A549 (cell line): Measurements from ENCODE around the gene COBLL1. TPM values are rescaled to one million over a fixed set of nuclear protein-coding genes. Genes with fewer than 3 reads are reported as not detected.

Experiments
- ATAC-seq, 2 experiments: fragments of 200-7000 bp in 1 of 2; fragments of >200 bp in 1 of 2; cut with Nextera tagmentation in 1 of 2; cut with Tn5 transposase in 1 of 2; 3 replicates each; pipeline versions ENCODE4 v1.8.0 to v1.9.1; 2018 to 2020; ENCODE audit warnings: mild to moderate bottlenecking in 1 of 2, moderate library complexity in 1 of 2
- CTCF ChIA-PET: fragments of 300-600 bp; sonication (Branson Sonifier 250); formaldehyde crosslinking; extraction: SDS; loops from one replicate; lab custom pipeline; 2021; ENCODE audit warnings: antibody characterized with exemption, inconsistent platforms; lab: Yijun Ruan, JAX
- POLR2A ChIA-PET: fragments of 350-600 bp; formaldehyde crosslinking; extraction: SDS; loops from one replicate; lab custom pipeline; 2021; ENCODE audit warnings: antibody characterized with exemption, inconsistent platforms; lab: Yijun Ruan, JAX
- DNase-seq, 2 experiments: peaks; one replicate each; pipeline versions ENCODE4 v3.0.0 to v3.0.0-alpha.2; 2011 to 2016; ENCODE audit warnings: low read depth in 1 of 2, low spot score in 1 of 2
- FAIRE-seq: peaks from 2 replicates; lab custom pipeline; 2011; peaks lifted over from hg19 to GRCh38; lab: Jason Lieb, UNC
- H3K27ac ChIP-seq, 2 experiments: fragments of >200 bp; sonication (Bioruptor Twin); formaldehyde crosslinking; 3 replicates each; pipeline ENCODE4 v1.5.1; 2016 to 2017
- H3K4me1 ChIP-seq: fragments of >200 bp; sonication (Bioruptor Twin); formaldehyde crosslinking; 3 replicates; pipeline ENCODE4 v1.6.1; 2016
- H3K4me2 ChIP-seq: fragments of >200 bp; sonication (Bioruptor Twin); formaldehyde crosslinking; 3 replicates; pipeline ENCODE4 v1.6.1; 2016
- H3K4me3 ChIP-seq: fragments of >200 bp; sonication (Bioruptor Twin); formaldehyde crosslinking; 3 replicates; pipeline ENCODE4 v1.5.1; 2016
- H3K9me3 ChIP-seq: fragments of >200 bp; sonication (Bioruptor Twin); formaldehyde crosslinking; 3 replicates; pipeline ENCODE4 v1.6.1; 2016
- CBX2 ChIP-seq: fragments of 200-600 bp; sonication (generic); IDR thresholded peaks from 2 replicates; pipeline ENCODE4 v1.6.1; 2016; ENCODE audit warnings: low read depth, mild to moderate bottlenecking, borderline replicate concordance
- CEBPB ChIP-seq, 2 experiments: fragments of >200 bp in 1 of 2; sonication (Bioruptor Twin) in 1 of 2; formaldehyde crosslinking in 1 of 2; IDR thresholded peaks; 2 replicates each; pipeline ENCODE4 v1.6.1; 2012 to 2016
- CHD2 ChIP-seq: fragments of 150-350 bp; IDR thresholded peaks from 2 replicates; pipeline ENCODE4 v1.6.1; 2014; ENCODE audit warnings: low read length; ENCODE audit not compliant: partially characterized antibody
- ELK1 ChIP-seq: fragments of 150-350 bp; IDR thresholded peaks from 2 replicates; pipeline ENCODE4 v1.6.1; 2014; ENCODE audit warnings: low read depth, mild to moderate bottlenecking, low read length
- EP300 ChIP-seq, 2 experiments: fragments of >200 bp; sonication (Bioruptor Twin); formaldehyde crosslinking; IDR thresholded peaks; 2 replicates in 1 of 2; 3 replicates in 1 of 2; pipeline ENCODE4 v1.6.1; 2016 to 2017
- ESRRA ChIP-seq: fragments of 150-350 bp; IDR thresholded peaks from 2 replicates; pipeline ENCODE4 v1.6.1; 2014; ENCODE audit warnings: mild to moderate bottlenecking, low read length, borderline replicate concordance
- GATA3 ChIP-seq: IDR thresholded peaks from 2 replicates; pipeline ENCODE4 v1.6.1; 2012; ENCODE audit warnings: borderline replicate concordance
- HEYL ChIP-seq: fragments of 250-450 bp; sonication (Bioruptor Pico); IDR thresholded peaks from 2 replicates; pipeline ENCODE4 v1.8.0; 2021; ENCODE audit warnings: mild to moderate bottlenecking, moderate library complexity
- HOXB5 ChIP-seq: fragments of 250-450 bp; sonication (Bioruptor Pico); IDR thresholded peaks from 2 replicates; pipeline ENCODE4 v1.5.0; 2020; ENCODE audit warnings: mild to moderate bottlenecking, moderate library complexity
- JUNB ChIP-seq: fragments of >200 bp; sonication (Bioruptor Twin); formaldehyde crosslinking; IDR thresholded peaks from 2 replicates; pipeline ENCODE4 v1.6.1; 2016
- MAFK ChIP-seq: fragments of 450-650 bp; IDR thresholded peaks from 2 replicates; pipeline ENCODE4 v1.6.1; 2014; ENCODE audit not compliant: partially characterized antibody
- MAX ChIP-seq: IDR thresholded peaks from 2 replicates; pipeline ENCODE4 v1.6.1; 2012
- MAZ ChIP-seq: fragments of 150-350 bp; IDR thresholded peaks from 2 replicates; pipeline ENCODE4 v1.6.1; 2014; ENCODE audit warnings: antibody characterized with exemption, low read depth, low read length, borderline replicate concordance
- PBX3 ChIP-seq: IDR thresholded peaks from 2 replicates; pipeline ENCODE4 v1.6.1; 2012
- RAD21 ChIP-seq, 2 experiments: fragments of >200 bp in 1 of 2; sonication (Bioruptor Twin) in 1 of 2; formaldehyde crosslinking in 1 of 2; IDR thresholded peaks in 1 of 2; conservative IDR thresholded peaks in 1 of 2; 2 replicates in 1 of 2; 3 replicates in 1 of 2; pipeline ENCODE4 v1.6.1; 2012 to 2018; ENCODE audit warnings: inconsistent platforms in 1 of 2
- RARB ChIP-seq: fragments of 250-450 bp; sonication (Bioruptor Pico); IDR thresholded peaks from 2 replicates; pipeline ENCODE4 v1.8.0; 2021; ENCODE audit warnings: mild to moderate bottlenecking, moderate library complexity
- REST ChIP-seq: fragments of 200-600 bp; sonication (generic); IDR thresholded peaks from 2 replicates; pipeline ENCODE4 v1.6.1; 2016; ENCODE audit warnings: antibody characterized with exemption, mild to moderate bottlenecking, moderate library complexity
- SREBF2 ChIP-seq: fragments of 450-650 bp; IDR thresholded peaks from 2 replicates; pipeline ENCODE4 v1.6.1; 2014; ENCODE audit warnings: mild to moderate bottlenecking, moderate library complexity
- TP53 ChIP-seq: fragments of 250-450 bp; sonication (Bioruptor Pico); IDR thresholded peaks from 2 replicates; pipeline ENCODE4 v1.5.0; 2021; ENCODE audit warnings: mild to moderate bottlenecking, moderate library complexity
- ZFP36 ChIP-seq: fragments of 450-650 bp; IDR thresholded peaks from 2 replicates; pipeline ENCODE4 v1.6.1; 2014; ENCODE audit warnings: borderline replicate concordance; ENCODE audit not compliant: partially characterized antibody
- ZNF302 ChIP-seq: fragments of 250-450 bp; sonication (Bioruptor Pico); IDR thresholded peaks from 2 replicates; pipeline ENCODE4 v1.9.0; 2021; ENCODE audit warnings: inconsistent platforms, mild to moderate bottlenecking, moderate library complexity
- ZSCAN20 ChIP-seq: fragments of 250-450 bp; sonication (Bioruptor Pico); IDR thresholded peaks from 2 replicates; pipeline ENCODE4 v1.8.0; 2022; ENCODE audit warnings: mild to moderate bottlenecking, moderate library complexity
- WGBS: methylation state at CpG from one replicate; pipeline ENCODE4 v1.1.6; 2017; ENCODE audit errors: missing lambda C conversion rate; 5-methylcytosine and 5-hydroxymethylcytosine counted together
- polyA plus RNA-seq, 4 experiments: library from polyadenylated mRNA; depleted of rRNA in 3 of 4; stranded (reverse); fragments of >200 nt; fragmentation: RNase III in 1 of 4; extraction: RNeasy Plus Mini Kit Qiagen cat#74134 plus additional on column Dnase treatment in 1 of 4; gene quantifications; 2 replicates in 3 of 4; 3 replicates in 1 of 4; pipeline ENCODE4 v1.2.3, GENCODE V29; 2011 to 2017

The COBLL1 gene
- polyA plus RNA-seq, 2 of the 4 experiments (the other 2 are of a cell fraction) = 2.6 to 5.3 TPM

- peaks cover 5% of the 10 kb centered on the region; the same call in 1 of the 3 replicates for H3K4me1 ChIP-seq
- no peaks in the 10 kb centered on the region for H3K9me3 ChIP-seq
- H3K27ac ChIP-seq = no peak overlapping the region
- H3K4me2 ChIP-seq = no peak overlapping the region
- 81% methylated on average over 3 of the region's 3 CpGs for WGBS
- H3K4me3 ChIP-seq = no peak overlapping the region
- CTCF ChIA-PET = no interaction called here
- FAIRE-seq (no peak), DNase-seq (no peak), ATAC-seq (no peak)
- POLR2A ChIA-PET = no interaction called here
- TF ChIP-seq ELK1 = no peak
- TF ChIP-seq HOXB5 (CRISPR knock-in tag) = no peak
- TF ChIP-seq ZSCAN20 (CRISPR knock-in tag) = no peak
- TF ChIP-seq REST = no peak
- no peak for TF ChIP-seq MAZ
- no peak for TF ChIP-seq MAX
- no peak for TF ChIP-seq SREBF2
- TF ChIP-seq TP53 (CRISPR knock-in tag) = no peak
- no peak for TF ChIP-seq RARB (CRISPR knock-in tag)
- TF ChIP-seq CEBPB (IDR thresholded peaks at IDR 0.05) = no peak
- TF ChIP-seq CBX2 = no peak
- TF ChIP-seq CHD2 = no peak
- TF ChIP-seq ZNF302 = no peak
- TF ChIP-seq EP300 (IDR thresholded peaks at IDR 0.05) = no peak
- no peak for TF ChIP-seq JUNB
- TF ChIP-seq, all 56 proteins: peak for 0
Observed at GRCh38 chr2:164815071-164815793, 26.4 kb downstream of the COBLL1 start.

GRCh38 chr2:164813535-164813934 lies 28.1 kb downstream of the COBLL1 start:
- ATAC-seq (no peak), DNase-seq (no peak), FAIRE-seq (no peak)
- H3K4me3 ChIP-seq = no peak overlapping the region
- POLR2A ChIA-PET = no interaction called here
- H3K4me1 ChIP-seq = peaks cover 5% of the 10 kb centered on the region; the same call in 2 of the 3 replicates
- no peaks in the 10 kb centered on the region for H3K9me3 ChIP-seq
- CTCF ChIA-PET = no interaction called here
- H3K27ac ChIP-seq = no peak overlapping the region
- TF ChIP-seq ZSCAN20 (CRISPR knock-in tag) = no peak
- no peak for TF ChIP-seq GATA3
- TF ChIP-seq EP300 (IDR thresholded peaks at IDR 0.05) = no peak
- no peak for TF ChIP-seq ZFP36
- no peak for TF ChIP-seq REST
- no peak for TF ChIP-seq PBX3
- TF ChIP-seq MAZ = no peak
- TF ChIP-seq ESRRA = no peak
- TF ChIP-seq RAD21 (conservative IDR thresholded peaks at IDR 0.05 in 1 of 2, IDR thresholded peaks at IDR 0.05 in 1 of 2) = no peak
- no peak for TF ChIP-seq MAFK
- TF ChIP-seq HEYL (CRISPR knock-in tag) = no peak
- H3K4me2 ChIP-seq = no peak overlapping the region
